Effector memory CD8-positive, alpha-beta T cell (primary cell): Measurements from ENCODE around the gene SAG.

Experiments used
- ATAC-seq: fragments of 150-1000 bp; cut with Tn5 transposase; replicated peaks from 2 replicates; pipeline ENCODE4 v1.10.0; 2021; ENCODE audit warnings: mild to moderate bottlenecking, moderate library complexity
- DNase-seq, 3 experiments: peaks; one replicate each; pipeline ENCODE4 v3.0.0; 2021
- H3K27ac Mint-ChIP-seq, 2 donors: one replicate each; pipeline ENCODE4 v1.8.0; 2022; ENCODE audit warnings: mild to moderate bottlenecking in 2 of 2, mixed read lengths in 2 of 2, moderate library complexity in 2 of 2
- H3K27me3 Mint-ChIP-seq, 2 donors: one replicate each; pipeline ENCODE4 v1.8.0; 2022; ENCODE audit warnings: mixed read lengths in 2 of 2
- H3K36me3 Mint-ChIP-seq: one replicate; pipeline ENCODE4 v1.8.0; 2022; ENCODE audit warnings: mild to moderate bottlenecking, moderate library complexity, mixed read lengths; ENCODE audit not compliant: insufficient read depth
- H3K4me1 Mint-ChIP-seq, 2 donors: one replicate each; pipeline ENCODE4 v1.8.0; 2022; ENCODE audit warnings: low read depth in 2 of 2, mixed read lengths in 2 of 2
- H3K4me3 Mint-ChIP-seq, 2 donors: one replicate each; pipeline ENCODE4 v1.8.0; 2022; ENCODE audit warnings: mild to moderate bottlenecking in 2 of 2, mixed read lengths in 2 of 2, moderate library complexity in 2 of 2
- H3K9me3 Mint-ChIP-seq, 2 donors: one replicate each; pipeline ENCODE4 v1.8.0; 2022; ENCODE audit warnings: mixed read lengths in 2 of 2

Gene SAG

GRCh38 chr2:233342301-233342700, 34.7 kb downstream of the SAG start:
- H3K36me3 Mint-ChIP-seq, result no peaks in the 10 kb centered on the region
- DNase-seq (no peak), ATAC-seq (no peak)
- no peak overlapping the region for H3K27ac Mint-ChIP-seq
- H3K4me3 Mint-ChIP-seq, result no peak overlapping the region
- no peaks in the 10 kb centered on the region for H3K9me3 Mint-ChIP-seq
- H3K4me1 Mint-ChIP-seq, result peaks cover 6% of the 10 kb centered on the region in 2 donors
- H3K27me3 Mint-ChIP-seq, result no peaks in the 10 kb centered on the region

- H3K36me3 Mint-ChIP-seq, result no peaks in the 10 kb centered on the region
- no peaks in the 10 kb centered on the region for H3K9me3 Mint-ChIP-seq
- no peak overlapping the region for H3K4me3 Mint-ChIP-seq
- peaks cover 0 to 7% of the 10 kb centered on the region in 2 donors for H3K27me3 Mint-ChIP-seq
- H3K27ac Mint-ChIP-seq, result no peak overlapping the region
- peaks cover under 1 to 5% of the 10 kb centered on the region in 2 donors for H3K4me1 Mint-ChIP-seq
- ATAC-seq (no peak), DNase-seq (no peak)
These were observed 35.6 kb downstream of the SAG start for GRCh38 chr2:233343171-233343705.

- Mint-ChIP-seq H3K27me3 (peaks cover 0 to 10% of the 10 kb centered on the region in 2 donors), H3K4me1 (peaks cover 7 to 10% of the 10 kb centered on the region in 2 donors), H3K4me3 (no peak overlapping the region), H3K9me3 (no peaks in the 10 kb centered on the region), H3K36me3 (peaks cover 4% of the 10 kb centered on the region), H3K27ac (no peak overlapping the region)
- DNase-seq, result no peak
- ATAC-seq, result no peak
These were observed 38.8 kb downstream of the SAG start for GRCh38 chr2:233346376-233346775.

GRCh38 chr2:233346930-233347329, 39.3 kb downstream of the SAG start:
- no peaks in the 10 kb centered on the region for H3K9me3 Mint-ChIP-seq

GRCh38 chr2:233349005-233349998, 41.7 kb downstream of the SAG start:
- Mint-ChIP-seq H3K4me1 (peaks cover 14 to 19% of the 10 kb centered on the region in 2 donors), H3K27me3 (peaks cover 0 to 10% of the 10 kb centered on the region in 2 donors), H3K27ac (no peak overlapping the region), H3K9me3 (no peaks in the 10 kb centered on the region), H3K36me3 (peaks cover 4% of the 10 kb centered on the region), H3K4me3 (no peak overlapping the region)
- ATAC-seq (no peak), DNase-seq (no peak)

More at GRCh38 chr2:233346930-233347329, 39.3 kb downstream of the SAG start:
- no peak for DNase-seq
- peaks cover 7 to 10% of the 10 kb centered on the region in 2 donors for H3K4me1 Mint-ChIP-seq
- ATAC-seq, result no peak
- no peak overlapping the region for H3K4me3 Mint-ChIP-seq
- H3K36me3 Mint-ChIP-seq, result peaks cover 4% of the 10 kb centered on the region
- H3K27me3 Mint-ChIP-seq, result peaks cover 0 to 10% of the 10 kb centered on the region in 2 donors
- H3K27ac Mint-ChIP-seq, result no peak overlapping the region

GRCh38 chr2:233350708-233351107, 43.1 kb downstream of the SAG start:
- no peak overlapping the region for H3K27ac Mint-ChIP-seq
- H3K9me3 Mint-ChIP-seq, result no peaks in the 10 kb centered on the region
- H3K4me1 Mint-ChIP-seq, result peaks cover 20 to 24% of the 10 kb centered on the region in 2 donors
- H3K4me3 Mint-ChIP-seq, result no peak overlapping the region
- DNase-seq, result no peak
- H3K27me3 Mint-ChIP-seq, result peaks cover 0 to 10% of the 10 kb centered on the region in 2 donors
- H3K36me3 Mint-ChIP-seq, result peaks cover 12% of the 10 kb centered on the region
- ATAC-seq, result no peak

- peaks cover 27 to 32% of the 10 kb centered on the region in 2 donors for H3K4me1 Mint-ChIP-seq
- no peak overlapping the region for H3K27ac Mint-ChIP-seq
- no peak for ATAC-seq
- DNase-seq, result no peak
- no peaks in the 10 kb centered on the region for H3K9me3 Mint-ChIP-seq
- H3K4me3 Mint-ChIP-seq, result no peak overlapping the region
- H3K27me3 Mint-ChIP-seq, result peaks cover 0 to 10% of the 10 kb centered on the region in 2 donors
- peaks cover 14% of the 10 kb centered on the region for H3K36me3 Mint-ChIP-seq
These were observed 43.8 kb downstream of the SAG start for GRCh38 chr2:233351423-233351822.

GRCh38 chr2:233352141-233352842, 44.7 kb downstream of the SAG start:
- no peak overlapping the region for H3K4me3 Mint-ChIP-seq
- H3K36me3 Mint-ChIP-seq, result peaks cover 17% of the 10 kb centered on the region
- ATAC-seq, result no peak
- H3K4me1 Mint-ChIP-seq, result peaks cover 36 to 40% of the 10 kb centered on the region in 2 donors
- peak overlapping the region in 1 of 2 donors; percentile 66 for H3K27ac Mint-ChIP-seq
- DNase-seq, result no peak
- no peaks in the 10 kb centered on the region for H3K9me3 Mint-ChIP-seq
- peaks cover 0 to 10% of the 10 kb centered on the region in 2 donors for H3K27me3 Mint-ChIP-seq

- Mint-ChIP-seq H3K4me3 (peak overlapping the region; percentile 81 to 83), H3K27ac (no peak overlapping the region), H3K4me1 (peaks cover 44 to 45% of the 10 kb centered on the region in 2 donors), H3K9me3 (no peaks in the 10 kb centered on the region), H3K27me3 (peaks cover 0 to 3% of the 10 kb centered on the region in 2 donors), H3K36me3 (peaks cover 17% of the 10 kb centered on the region)
- ATAC-seq, result no peak
- no peak for DNase-seq
These were observed 45.6 kb downstream of the SAG start for GRCh38 chr2:233353101-233353768.

GRCh38 chr2:233353769-233354499, 46.3 kb downstream of the SAG start, which contains the start of gene DGKD:
Gene DGKD, plus strand, starts transcription at chr2:233354494. Its CDS starts 25 bp downstream, at chr2:233354519.
- peak within 1 kb of the TSS; percentile 91 for H3K4me3 Mint-ChIP-seq
- no peaks in the 10 kb centered on the region for H3K27me3 Mint-ChIP-seq
- peak within 1 kb of the TSS; percentile 64 to 88 for H3K27ac Mint-ChIP-seq
- peaks cover 48 to 52% of the 10 kb centered on the region in 2 donors for H3K4me1 Mint-ChIP-seq
- ATAC-seq (peak; percentile 80), DNase-seq (peak; percentile 54 to 66 (median 58))
- no peaks in the 10 kb centered on the region for H3K9me3 Mint-ChIP-seq
- H3K36me3 Mint-ChIP-seq, result peaks cover 17% of the 10 kb centered on the region

- peak overlapping the region; percentile 81 to 83 for H3K4me3 Mint-ChIP-seq
- DNase-seq (no peak), ATAC-seq (peak; percentile 27)
- no peak overlapping the region for H3K27ac Mint-ChIP-seq
- peaks cover 21% of the 10 kb centered on the region for H3K36me3 Mint-ChIP-seq
- no peaks in the 10 kb centered on the region for H3K27me3 Mint-ChIP-seq
- H3K4me1 Mint-ChIP-seq, result peaks cover 53 to 58% of the 10 kb centered on the region in 2 donors
- H3K9me3 Mint-ChIP-seq, result no peaks in the 10 kb centered on the region
These were observed 46.9 kb downstream of the SAG start for GRCh38 chr2:233354500-233354924.

GRCh38 chr2:233354971-233355574, 47.5 kb downstream of the SAG start:
- H3K4me3 Mint-ChIP-seq, result peak overlapping the region; percentile 91
- ATAC-seq (no peak), DNase-seq (peak in 1 of 3 experiments; percentile 16)
- peaks cover 26% of the 10 kb centered on the region for H3K36me3 Mint-ChIP-seq
- H3K9me3 Mint-ChIP-seq, result no peaks in the 10 kb centered on the region
- H3K27ac Mint-ChIP-seq, result peak overlapping the region; percentile 58 to 88
- H3K27me3 Mint-ChIP-seq, result no peaks in the 10 kb centered on the region
- peaks cover 57 to 63% of the 10 kb centered on the region in 2 donors for H3K4me1 Mint-ChIP-seq
